Ureter (tissue), 1 donor: ENCODE measurements around the gene ZNF236. TPM values are rescaled to one million over a fixed set of nuclear protein-coding genes. Genes with fewer than 3 reads are reported as not detected.
A peak's percentile ranks its signal among the peaks of the same experiment; 100 is the strongest.

ENCODE experiments used
- DNase-seq: peaks from one replicate; pipeline ENCODE4 v3.0.0-alpha.2; 2020; ENCODE audit warnings: low spot score
- total RNA-seq: library from RNA; stranded (reverse); gene quantifications from one replicate; pipeline ENCODE4 v1.2.4, GENCODE V29; 2023
- donor health status: DM: yes; HTN: yes; CAD: no.

The ZNF236 gene
- total RNA-seq, 1 donor from 2014 or later, result 30.0 TPM

DNA sequence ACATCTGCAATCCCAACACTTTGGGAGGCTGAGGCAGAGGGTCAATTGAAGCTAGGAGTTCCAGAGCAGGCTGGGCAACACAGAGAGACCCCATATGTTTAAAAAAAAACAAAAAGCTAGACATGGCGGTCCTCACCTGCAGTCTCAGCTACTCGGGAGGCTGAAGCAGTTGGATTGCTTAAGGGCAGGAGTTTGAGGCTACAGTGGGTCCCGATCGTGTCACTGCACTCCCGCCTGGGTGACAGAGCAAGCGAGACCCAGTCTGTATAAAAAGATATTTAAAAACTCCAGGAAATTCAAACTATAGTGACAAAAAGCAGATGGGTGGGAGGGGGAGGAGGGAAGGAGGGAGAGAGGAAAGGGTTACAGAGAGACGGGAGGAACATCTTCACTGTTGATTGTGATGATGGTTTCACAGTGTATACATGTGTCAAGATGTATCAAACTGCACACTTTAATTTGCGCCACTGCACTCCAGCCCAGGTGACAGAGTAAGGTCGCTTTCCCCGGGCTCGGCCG is 942 bp upstream of the ZNF236 start:
- no peak for DNase-seq

DNA sequence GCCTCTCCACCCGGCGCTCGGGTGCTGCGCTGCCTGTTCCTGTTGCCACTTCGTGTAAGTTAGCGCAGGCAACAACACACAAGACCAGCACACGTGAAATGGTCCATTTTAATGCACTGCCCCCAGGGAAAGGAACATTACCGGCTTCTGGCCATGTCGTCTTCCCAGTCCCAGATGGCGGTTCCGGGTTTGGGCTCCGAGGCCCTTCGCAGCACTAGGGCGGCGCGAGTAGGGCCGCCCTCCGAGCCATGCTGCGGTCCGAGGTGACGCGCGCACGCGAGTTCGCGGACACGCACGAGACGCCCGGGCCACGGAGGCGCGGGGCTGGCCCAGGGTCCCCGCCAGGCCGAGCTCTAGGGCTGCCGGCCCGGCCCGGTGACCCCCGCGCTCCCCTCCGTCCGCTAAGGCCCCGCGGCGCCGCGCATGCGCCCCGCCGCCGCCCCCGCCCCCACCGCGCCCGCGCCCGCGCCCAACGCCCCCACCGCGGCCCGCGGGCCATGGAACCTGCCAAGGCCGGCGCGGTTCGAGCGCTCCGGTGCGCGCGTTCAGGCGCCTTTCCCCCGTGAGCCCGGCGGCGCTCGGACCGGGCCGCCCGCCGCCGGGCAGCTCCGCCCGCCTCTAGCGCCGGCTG is 367 bp upstream of the ZNF236 start:
- peak; percentile 61 for DNase-seq

DNA sequence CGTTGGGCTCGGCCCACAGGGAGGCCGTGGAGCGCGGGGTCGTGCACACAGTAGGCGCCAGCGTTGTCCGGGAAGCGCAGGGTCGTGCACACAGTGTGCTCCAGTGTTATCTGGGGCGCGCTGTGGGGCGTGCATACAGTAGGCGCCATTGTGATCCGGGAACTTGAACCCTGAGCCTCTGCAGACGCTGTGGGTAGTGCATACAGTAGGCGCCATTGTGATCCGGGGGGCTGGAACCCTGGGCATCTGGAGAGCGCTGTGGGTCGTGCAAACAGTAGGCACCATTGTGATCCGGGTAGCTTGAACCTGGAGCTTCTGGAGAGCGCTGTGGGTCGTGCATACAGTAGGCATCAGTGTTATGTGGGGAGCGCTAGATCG is 793 bp downstream of the ZNF236 start:
- no peak for DNase-seq

DNA sequence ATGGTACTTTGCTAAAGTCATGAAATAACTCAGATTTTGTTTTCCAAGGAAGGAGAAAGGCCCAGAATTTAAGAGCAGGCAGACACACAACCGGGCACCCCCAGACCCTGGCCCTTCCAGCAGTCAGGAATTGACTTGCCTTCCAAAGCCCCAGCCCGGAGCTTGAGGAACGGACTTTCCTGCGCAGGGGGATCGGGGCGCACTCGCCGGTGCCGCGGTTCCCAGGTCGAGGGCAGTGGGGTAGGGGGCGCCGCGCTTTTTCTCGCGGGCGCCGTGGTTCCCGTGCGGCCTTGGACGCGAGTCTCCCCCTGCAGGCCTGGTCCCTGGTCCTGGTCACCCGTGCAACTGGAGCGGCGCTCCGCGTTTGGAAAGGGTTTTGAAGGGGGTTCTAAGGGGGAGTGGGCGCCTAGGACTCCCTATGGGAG is 1.2 kb downstream of the ZNF236 start:
- DNase-seq, result peak; percentile 49

DNA sequence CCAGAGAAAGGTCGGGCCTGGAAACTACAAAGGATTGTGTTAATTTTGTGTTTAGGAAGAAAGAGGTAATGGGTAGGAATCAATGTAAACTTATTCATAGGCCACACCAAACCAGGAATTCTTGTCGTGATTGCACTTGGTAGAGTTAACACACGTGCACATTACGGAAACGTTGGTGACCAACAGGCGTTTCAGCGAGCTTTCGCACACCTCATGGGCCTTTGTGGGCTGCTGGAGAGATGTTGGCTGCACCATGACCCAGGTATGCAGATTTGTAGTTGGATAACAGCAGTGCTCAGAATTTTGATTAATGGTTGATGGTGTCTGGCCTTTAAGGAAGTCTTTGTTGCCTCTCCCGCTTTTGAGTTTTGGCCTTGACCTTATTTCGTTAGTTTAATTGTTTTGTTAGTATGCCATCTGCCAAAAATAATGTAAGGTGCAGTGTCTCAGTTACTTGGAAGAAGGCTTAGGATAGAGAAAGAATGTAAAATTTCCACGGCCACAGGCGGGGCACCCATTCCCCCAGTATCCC is 1.9 kb downstream of the ZNF236 start:
- DNase-seq, result no peak

DNA sequence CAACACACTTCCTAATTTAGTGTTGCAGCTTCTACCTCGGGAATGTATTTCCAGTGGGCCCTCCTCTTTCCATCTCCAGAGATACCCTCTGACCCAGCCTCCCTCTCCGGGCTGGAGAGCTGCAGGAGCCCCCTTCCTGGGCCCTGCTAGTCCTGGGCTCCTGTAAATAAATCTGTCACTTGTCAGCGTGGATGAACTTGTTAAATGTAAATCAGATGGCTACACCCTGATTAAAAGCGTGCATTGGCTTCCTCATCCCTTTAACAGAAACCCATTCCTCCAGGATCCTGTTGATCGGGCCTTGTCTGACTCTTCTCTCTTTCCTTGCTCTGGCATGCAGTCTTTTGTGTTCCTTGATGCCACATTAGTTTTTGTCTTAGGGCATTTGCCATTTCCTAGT is 2.4 kb downstream of the ZNF236 start:
- DNase-seq, result no peak

DNA sequence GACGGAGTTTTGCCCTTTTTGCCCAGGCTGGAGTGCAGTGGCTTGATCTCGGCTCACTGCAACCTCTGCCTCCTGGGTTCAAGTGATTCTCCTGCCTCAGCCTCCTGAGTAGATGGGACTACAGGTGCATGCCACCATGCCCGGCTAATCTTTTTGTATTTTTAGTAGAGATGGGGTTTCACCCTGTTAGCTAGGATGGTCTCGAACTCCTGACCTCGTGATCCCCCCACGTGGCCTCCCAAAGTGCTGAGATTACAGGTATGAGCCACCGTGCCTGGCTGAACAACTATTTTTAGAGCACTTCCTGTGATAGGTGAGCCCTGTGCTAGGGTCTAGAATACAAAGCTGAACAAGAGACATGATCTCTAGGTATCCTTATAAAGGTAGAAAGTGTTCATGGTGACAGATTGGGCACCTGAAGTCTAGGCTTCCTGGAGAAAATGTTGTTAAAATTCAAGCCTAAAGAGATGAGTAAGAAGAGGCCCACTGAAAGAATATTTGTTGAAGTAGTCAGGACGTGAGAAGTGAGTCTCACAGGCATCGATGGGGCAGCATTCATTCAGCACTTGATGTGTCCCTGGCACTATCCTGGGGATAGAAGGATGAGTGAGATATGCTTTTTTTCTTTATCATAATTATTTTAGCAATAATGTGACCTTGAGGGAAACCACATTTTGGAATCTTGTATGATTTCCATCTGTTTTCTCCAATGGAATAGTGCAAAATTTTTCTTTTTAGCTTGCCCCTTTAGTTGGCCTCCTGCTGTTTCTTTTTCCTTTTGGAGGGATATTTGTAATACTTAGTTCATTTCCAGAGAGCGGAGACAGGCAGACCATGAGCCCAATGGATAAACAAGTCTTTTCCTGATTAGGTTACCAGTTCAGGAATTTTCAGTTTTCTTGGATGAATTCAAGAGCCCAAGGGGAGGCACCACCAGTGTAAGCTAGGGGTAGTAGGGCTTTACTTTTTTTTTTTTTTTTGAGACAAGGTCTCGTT is 5.1 kb downstream of the ZNF236 start:
- DNase-seq, result no peak

DNA sequence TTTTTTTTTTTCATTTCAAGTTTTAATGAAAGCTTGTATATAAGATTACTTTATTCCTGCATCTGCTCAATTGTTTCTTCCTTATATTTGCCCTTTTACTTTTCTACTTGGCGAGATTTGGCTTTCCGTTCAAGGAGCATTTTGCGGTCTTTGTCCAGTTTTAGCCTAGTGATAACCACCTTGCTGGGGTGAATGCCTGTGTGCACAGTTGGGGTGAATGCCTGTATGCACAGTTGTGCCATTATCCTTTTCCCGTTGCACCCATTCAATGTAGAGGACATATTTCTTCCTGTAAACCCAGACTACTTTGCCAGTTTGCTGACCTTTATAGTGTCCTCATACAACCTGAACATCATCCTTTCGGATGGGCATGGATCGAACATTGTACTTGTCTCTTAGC is 12.0 kb downstream of the ZNF236 start:
- no peak for DNase-seq

DNA sequence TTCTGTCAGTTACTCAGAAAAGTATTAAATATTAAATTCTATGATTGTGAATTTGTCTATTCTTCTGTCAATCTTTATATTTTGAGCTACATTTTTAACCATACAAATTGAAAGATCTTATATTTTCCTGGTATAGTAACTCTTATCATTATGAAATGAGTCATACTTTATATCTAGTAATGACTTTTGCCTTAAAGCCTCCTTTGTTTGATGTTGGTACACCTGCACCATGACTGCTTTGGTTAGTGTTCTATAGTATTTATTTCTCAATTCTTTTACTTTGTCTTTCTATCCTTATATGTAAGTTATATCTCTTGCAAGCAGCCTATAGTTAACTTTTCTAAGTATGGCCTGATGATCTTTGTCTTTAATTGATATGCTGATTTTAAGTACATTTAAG is 13.0 kb downstream of the ZNF236 start:
- DNase-seq, result no peak

DNA sequence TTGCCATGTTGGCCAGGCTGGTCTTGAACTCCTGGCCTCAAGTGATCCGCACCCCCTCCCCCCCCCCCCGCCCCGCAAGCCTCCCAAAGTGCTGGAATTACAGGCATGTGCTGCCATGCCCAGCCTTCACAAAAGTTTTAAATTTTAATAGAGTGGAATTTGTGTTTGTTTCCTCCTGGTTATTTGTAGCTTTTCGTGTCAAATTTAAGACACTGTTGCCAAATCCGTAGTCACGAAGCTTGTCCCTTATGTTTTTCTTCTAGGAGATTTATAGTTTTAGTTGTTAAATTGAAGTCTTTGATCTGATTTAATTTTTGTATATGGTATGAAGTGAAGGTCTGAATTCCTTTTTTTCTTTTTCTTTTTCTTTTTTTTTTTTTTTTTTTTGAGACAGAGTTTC is 14.7 kb downstream of the ZNF236 start:
- DNase-seq, result no peak

DNA sequence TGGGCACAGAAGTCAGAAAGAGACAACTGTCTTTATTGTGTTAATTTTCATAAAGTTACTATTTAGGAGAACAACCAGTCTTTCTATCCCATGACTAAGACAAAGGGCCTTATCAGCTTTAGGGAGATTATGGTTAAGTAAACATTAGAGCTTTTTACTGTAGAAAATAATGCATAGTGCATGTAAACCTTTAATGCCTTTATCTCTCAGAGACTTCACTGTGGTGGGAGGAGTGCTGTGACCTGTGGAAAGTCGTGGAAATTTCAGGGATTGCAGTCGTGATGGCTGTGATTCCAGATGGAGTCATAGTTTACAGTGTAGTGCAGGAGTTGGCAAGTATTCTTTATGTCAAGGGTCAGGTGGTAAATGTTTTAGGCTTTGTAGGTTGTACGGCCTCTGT is 15.8 kb downstream of the ZNF236 start:
- DNase-seq, result no peak

DNA sequence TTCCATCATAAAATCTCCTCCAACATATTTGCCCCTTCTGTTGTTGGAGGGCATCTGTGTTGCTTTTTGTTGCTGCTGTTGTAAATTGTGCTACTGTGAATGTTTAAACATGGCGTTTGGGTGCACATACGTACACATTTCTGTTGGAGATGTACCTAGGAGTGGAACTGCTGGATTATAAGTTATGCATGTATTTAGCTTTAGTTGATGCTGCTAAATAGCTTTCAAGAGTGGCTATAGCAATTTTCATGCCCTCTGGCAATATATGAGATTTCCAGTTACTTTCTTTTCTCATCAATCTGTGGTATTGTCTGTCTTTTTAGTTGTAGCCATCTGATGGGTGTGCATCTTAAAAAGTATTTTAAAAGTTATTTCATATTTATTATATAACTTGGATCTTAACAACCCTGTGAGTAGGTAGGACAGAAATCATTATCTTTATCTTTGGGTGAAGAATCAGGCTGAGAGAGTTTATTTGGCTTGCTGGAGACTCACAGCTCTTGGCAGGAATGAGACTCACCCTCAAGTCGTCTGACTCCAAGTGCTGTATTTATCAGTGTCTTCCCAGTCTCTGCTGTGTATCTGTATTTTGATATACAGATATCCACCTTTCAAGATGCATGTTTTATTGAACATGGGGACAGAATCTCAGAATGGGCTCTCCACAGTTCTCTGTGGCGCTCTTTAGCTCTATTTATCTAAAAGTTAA is 16.9 kb downstream of the ZNF236 start:
- DNase-seq, result no peak

DNA sequence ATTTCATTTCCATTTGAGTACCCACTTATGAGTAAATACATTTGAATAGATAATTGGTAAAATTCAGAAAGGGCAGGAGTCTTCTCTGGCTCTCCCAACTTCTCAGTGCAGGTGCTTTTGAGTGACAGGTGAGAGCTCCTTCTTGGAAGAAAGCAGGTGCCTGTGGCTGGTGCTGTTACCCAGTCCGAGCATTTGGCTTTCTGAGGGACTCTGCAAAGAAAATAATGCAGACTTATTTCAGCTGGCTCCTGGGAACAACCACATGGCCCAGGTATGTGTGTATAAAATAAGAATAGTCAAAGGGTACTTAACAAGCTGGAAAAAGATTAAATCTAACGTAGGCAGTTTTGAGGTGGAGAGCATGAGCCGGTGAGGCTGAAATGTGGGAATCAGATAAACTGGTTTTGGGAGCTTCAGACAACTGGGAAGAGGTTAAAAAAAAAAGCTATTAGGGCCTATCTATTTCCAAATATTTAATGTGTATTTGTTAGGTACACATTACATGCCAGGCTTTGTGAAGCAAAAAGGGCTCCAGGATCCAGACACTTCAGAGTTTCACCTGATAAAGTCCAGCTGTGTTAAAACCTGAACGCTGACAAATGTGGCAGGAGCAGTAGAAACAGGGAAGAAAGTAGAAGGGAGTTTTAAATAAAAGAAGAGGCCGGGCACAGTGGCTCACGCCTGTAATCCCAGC is 20.6 kb downstream of the ZNF236 start:
- no peak for DNase-seq

DNA sequence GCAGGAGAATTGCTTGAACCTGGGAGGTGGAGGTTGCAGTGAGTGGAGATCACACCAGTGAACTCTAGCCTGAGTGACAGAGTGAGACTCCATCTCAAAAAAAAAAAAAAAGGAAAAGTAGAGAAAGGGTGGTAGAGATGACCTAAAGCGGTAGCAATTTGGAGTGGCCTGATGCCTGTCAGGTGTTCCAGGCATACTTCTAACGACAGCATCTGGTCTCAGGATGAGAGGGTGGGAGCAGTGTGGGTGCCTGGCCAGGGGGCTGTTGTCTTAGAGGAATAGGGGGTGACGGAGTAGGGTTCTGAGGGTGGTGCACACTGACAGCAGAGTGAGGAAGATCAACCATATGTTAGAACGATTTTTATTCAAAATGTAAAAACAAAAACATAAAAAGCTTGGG is 21.8 kb downstream of the ZNF236 start:
- no peak for DNase-seq

DNA sequence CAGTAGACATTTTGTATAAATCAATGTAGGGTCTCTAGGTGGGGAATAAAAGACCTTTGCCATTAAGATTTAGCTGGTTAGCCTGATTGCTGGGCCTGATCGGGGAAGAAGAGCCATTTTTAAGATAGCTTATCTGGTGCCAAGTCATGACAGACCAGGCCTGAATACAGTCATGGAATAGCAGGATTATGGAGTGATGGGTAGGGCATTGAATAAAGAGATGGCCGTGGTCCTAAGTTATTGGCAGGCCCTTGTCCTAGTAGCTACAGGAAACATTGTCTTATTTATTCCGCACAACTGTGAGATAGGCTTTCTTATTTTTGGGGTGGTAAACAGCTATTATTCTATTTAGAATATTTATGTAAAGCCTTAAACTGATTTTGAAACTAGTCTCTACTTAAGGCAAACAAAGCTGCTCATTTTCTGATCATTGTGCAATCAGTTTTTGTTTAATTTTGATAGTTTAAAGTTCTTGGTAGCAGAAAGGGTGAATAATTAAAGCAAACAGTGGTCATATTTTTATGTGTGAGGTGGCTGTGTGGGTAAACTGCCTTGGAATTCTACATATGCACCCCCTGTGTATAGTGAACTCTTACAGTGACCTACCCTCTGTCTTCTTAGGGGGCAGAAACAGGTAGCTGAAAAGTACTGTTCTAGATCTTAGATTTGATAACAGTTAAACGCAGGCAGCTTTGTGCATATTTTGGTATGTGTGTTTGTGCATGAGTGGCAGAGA is 22.6 kb downstream of the ZNF236 start:
- DNase-seq, result no peak

DNA sequence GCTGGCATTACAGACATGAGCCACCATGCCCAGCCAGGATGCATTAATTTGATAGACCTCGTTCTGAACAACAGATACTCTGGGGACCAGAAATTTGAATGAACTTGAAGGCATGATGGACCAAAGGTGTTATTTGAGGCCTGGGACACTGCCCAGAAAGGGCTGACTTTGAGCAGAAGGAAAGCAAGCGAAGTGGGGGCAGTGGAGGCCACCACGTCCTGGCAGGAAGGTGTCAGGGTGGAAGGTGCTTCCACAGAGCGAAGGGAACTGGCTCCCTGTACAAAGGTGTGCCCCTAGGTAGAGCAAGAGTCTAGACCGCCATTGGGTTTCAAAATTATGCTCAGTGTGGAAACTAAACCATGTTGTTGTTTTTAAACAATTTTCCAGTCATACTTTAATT is 23.9 kb downstream of the ZNF236 start:
- no peak for DNase-seq

DNA sequence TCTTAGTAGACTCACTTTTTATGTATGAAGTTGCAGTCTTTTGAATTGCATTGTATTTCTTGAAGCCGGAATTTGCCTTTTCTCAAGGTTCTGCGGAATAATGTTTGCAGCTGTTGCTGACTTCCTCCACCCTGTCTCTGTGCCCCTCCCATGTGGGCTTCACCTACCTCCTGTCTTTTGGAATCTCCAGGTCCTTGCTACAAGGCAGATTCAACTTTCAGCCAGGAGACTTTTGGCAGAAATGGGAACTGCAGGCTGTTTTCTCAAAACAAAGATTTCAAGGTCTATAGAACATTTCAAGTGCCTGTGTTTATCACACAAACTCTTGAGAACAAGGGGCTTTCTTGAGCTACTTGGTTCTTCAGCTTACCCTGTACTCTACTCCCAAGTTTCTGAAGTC is 25.6 kb downstream of the ZNF236 start:
- no peak for DNase-seq

DNA sequence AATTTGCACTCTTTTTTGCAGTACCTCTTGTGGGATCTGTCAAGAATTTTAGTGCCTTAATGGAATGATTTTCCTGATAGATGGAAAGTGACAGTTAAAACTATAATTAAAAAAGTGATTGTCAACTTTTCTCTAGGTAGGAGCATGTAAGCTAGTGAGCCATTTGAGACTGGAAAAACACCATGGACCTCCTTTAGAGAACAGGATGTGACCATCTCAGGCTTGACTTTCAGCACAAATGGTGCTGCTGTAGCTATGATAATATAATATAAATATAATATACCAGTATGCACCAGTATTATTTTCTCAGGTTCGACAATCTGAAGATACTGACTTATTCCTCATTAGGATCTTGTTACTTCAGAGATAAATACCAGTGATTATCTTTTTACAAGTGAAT is 27.8 kb downstream of the ZNF236 start:
- DNase-seq, result no peak

DNA sequence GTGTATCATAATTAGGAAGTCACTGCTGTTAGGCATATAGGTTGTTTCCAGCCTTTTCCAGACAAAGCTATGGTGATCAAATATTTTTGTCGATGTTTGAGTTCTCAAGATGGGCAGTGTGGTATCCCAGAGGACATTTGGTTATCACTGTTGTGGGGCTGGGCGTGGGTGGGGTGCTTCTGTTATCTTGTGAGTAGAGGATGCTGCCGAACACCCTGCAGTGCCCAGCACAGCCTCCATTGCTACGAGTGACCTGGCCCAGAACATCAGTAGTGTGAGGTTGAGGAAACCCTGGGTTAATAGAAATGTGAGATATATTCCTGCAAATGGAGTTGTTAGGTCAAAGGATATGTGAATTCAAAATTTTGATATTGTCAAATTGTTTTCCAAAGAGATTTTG is 33.2 kb downstream of the ZNF236 start:
- DNase-seq, result no peak

DNA sequence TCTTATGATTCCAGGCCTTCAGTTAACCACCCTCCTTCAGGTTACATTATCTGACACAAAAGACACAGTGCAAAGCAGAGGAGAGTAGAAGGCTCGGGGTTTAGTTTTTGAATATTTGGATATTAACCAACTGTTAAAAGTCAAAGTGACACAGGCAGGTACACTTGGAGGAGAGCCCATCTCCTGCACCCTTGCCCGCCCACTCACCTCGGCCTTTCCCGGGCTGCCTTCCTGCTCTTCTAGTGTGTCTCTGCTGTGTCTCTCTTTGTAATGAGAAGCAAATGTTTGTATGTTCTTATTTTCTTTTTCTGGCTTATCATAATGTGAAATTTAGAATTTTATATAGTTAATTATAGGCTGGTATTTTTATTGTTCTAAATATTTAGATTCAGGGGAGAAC is 35.1 kb downstream of the ZNF236 start:
- DNase-seq, result no peak
